Esophagus muscularis mucosa (tissue), 4 donors: ENCODE results near the gene P4HTM. TPM values are rescaled to one million over a fixed set of nuclear protein-coding genes. Genes with fewer than 3 reads are reported as not detected.

Experiments
- DNase-seq: peaks from one replicate; pipeline ENCODE4 v3.0.0-alpha.2; 2017; ENCODE audit errors: extremely low spot score
- H3K27ac ChIP-seq, 4 donors: fragments of 200-600 bp; sonication (generic); replicated peaks in 1 of 4; 1 replicate in 3 of 4; 2 replicates in 1 of 4; pipeline ENCODE4 v1.5.1; 2016 to 2019; ENCODE audit warnings: mild to moderate bottlenecking in 1 of 4
- H3K27me3 ChIP-seq, 4 donors: fragments of 200-600 bp; sonication (generic); one replicate each; pipeline versions ENCODE4 v1.5.1 to v1.6.0; 2016 to 2019
- H3K36me3 ChIP-seq, 4 donors: fragments of 200-600 bp; sonication (generic); one replicate each; pipeline ENCODE4 v1.5.1; 2016 to 2019
- H3K4me1 ChIP-seq, 4 donors: fragments of 200-600 bp; sonication (generic); one replicate each; pipeline ENCODE4 v1.5.1; 2016 to 2019
- H3K4me3 ChIP-seq, 4 donors: fragments of 200-600 bp; sonication (generic); 1 replicate in 2 of 4; 2 replicates in 2 of 4; pipeline ENCODE4 v1.5.1; 2016 to 2019; ENCODE audit warnings: mild to moderate bottlenecking in 4 of 4, moderate library complexity in 1 of 4
- H3K9me3 ChIP-seq, 4 donors: fragments of 200-600 bp; sonication (generic); 1 replicate in 3 of 4; 2 replicates in 1 of 4; pipeline ENCODE4 v1.5.1; 2016 to 2019
- CTCF ChIP-seq, 3 experiments: fragments of 200-600 bp in 2 of 3; fragments of 450-650 bp in 1 of 3; sonication (generic) in 2 of 3; IDR thresholded peaks; one replicate each; pipeline ENCODE4 v1.5.1; 2017 to 2019; ENCODE audit warnings: antibody characterized with exemption in 3 of 3, mild to moderate bottlenecking in 2 of 3, moderate library complexity in 1 of 3
- EP300 ChIP-seq: sonication (generic); formaldehyde crosslinking; IDR thresholded peaks from one replicate; pipeline ENCODE4 v1.6.1; 2017; ENCODE audit warnings: antibody characterized with exemption
- POLR2A ChIP-seq: fragments of 450-650 bp; IDR thresholded peaks from one replicate; pipeline ENCODE4 v1.6.1; 2017; ENCODE audit warnings: antibody characterized with exemption, moderate library complexity, mild to moderate bottlenecking, low read depth
- POLR2AphosphoS5 ChIP-seq, 2 donors: sonication (generic); formaldehyde crosslinking; IDR thresholded peaks; one replicate each; pipeline ENCODE4 v1.6.1; 2017; ENCODE audit warnings: antibody characterized with exemption in 2 of 2
- WGBS: methylation state at CpG from one replicate; pipeline ENCODE4 v1.1.5; 2018; 5-methylcytosine and 5-hydroxymethylcytosine counted together
- intact Hi-C: fragments of 100-400 bp; cut with DNase I; formaldehyde crosslinking; loops from one replicate; pipeline ENCODE4 v1.15.1; 2023
- total RNA-seq, 4 donors: library from RNA; depleted of rRNA; stranded (reverse); fragments of >200 nt; gene quantifications; one replicate each; pipeline versions ENCODE4 v1.1.0 to v1.2.1, GENCODE V29; 2016

The P4HTM gene
- total RNA-seq, 4 donors from 2014 or later = 25.3 to 46.4 (median 35.2) TPM

GRCh38 chr3:49025793-49026520, 35.9 kb downstream of the P4HTM start:
- no peak overlapping the region for H3K27ac ChIP-seq
- intact Hi-C loops = no loop called here
- peaks cover 20 to 66% (median 56%) of the 10 kb centered on the region in 4 donors for H3K36me3 ChIP-seq
- H3K4me3 ChIP-seq = no peak overlapping the region
- H3K27me3 ChIP-seq = no peaks in the 10 kb centered on the region
- no peak for DNase-seq
- no peak for TF ChIP-seq EP300
- no peak for TF ChIP-seq POLR2A
- no peak for TF ChIP-seq POLR2AphosphoS5 (IDR thresholded peaks at IDR 0.05)
- TF ChIP-seq CTCF (IDR thresholded peaks at IDR 0.05) = no peak
- H3K9me3 ChIP-seq = no peaks in the 10 kb centered on the region
- 92% methylated on average over 5 of the region's 8 CpGs for WGBS
- H3K4me1 ChIP-seq = peaks cover 31 to 58% (median 47%) of the 10 kb centered on the region in 4 donors

- H3K4me1 ChIP-seq = peaks cover 31 to 58% (median 47%) of the 10 kb centered on the region in 4 donors
- DNase-seq = no peak
- H3K27me3 ChIP-seq = no peaks in the 10 kb centered on the region
- TF ChIP-seq CTCF (IDR thresholded peaks at IDR 0.05) (no peak), POLR2AphosphoS5 (IDR thresholded peaks at IDR 0.05) (no peak), EP300 (no peak), POLR2A (no peak)
- H3K27ac ChIP-seq = no peak overlapping the region
- intact Hi-C loops = no loop called here
- no peak overlapping the region for H3K4me3 ChIP-seq
- no peaks in the 10 kb centered on the region for H3K9me3 ChIP-seq
- H3K36me3 ChIP-seq = peaks cover 20 to 72% (median 62%) of the 10 kb centered on the region in 4 donors
- 100% methylated on average over 2 of the region's 3 CpGs for WGBS
Measured at GRCh38 chr3:49026536-49026935, 36.5 kb downstream of the P4HTM start.

GRCh38 chr3:49027634-49028033, 37.6 kb downstream of the P4HTM start:
- TF ChIP-seq POLR2AphosphoS5 (IDR thresholded peaks at IDR 0.05) (no peak), POLR2A (no peak), EP300 (no peak), CTCF (IDR thresholded peaks at IDR 0.05) (no peak)
- H3K4me1 ChIP-seq = peaks cover 29 to 54% (median 45%) of the 10 kb centered on the region in 4 donors
- no peaks in the 10 kb centered on the region for H3K27me3 ChIP-seq
- no peak overlapping the region for H3K4me3 ChIP-seq
- H3K9me3 ChIP-seq = no peaks in the 10 kb centered on the region
- DNase-seq = no peak
- peak overlapping the region; percentile 93 to 98 (median 94) for H3K27ac ChIP-seq
- intact Hi-C loops = no loop called here
- peaks cover 30 to 82% (median 73%) of the 10 kb centered on the region in 4 donors for H3K36me3 ChIP-seq
- WGBS = 97% methylated on average over 9 of the region's 9 CpGs

GRCh38 chr3:49028298-49028672, 38.2 kb downstream of the P4HTM start:
- intact Hi-C loops = no loop called here
- DNase-seq = no peak
- 82% methylated on average over 4 of the region's 4 CpGs for WGBS
- Histone ChIP-seq H3K27ac (peak overlapping the region; percentile 93 to 98 (median 94)), H3K27me3 (no peaks in the 10 kb centered on the region), H3K4me3 (peak overlapping the region; percentile 61 to 84 (median 70)), H3K36me3 (peaks cover 30 to 85% (median 75%) of the 10 kb centered on the region in 4 donors), H3K9me3 (no peaks in the 10 kb centered on the region), H3K4me1 (peaks cover 23 to 52% (median 39%) of the 10 kb centered on the region in 4 donors)
- no peak for TF ChIP-seq EP300
- TF ChIP-seq POLR2A = no peak
- no peak for TF ChIP-seq POLR2AphosphoS5 (IDR thresholded peaks at IDR 0.05)
- no peak for TF ChIP-seq CTCF (IDR thresholded peaks at IDR 0.05)
